GM12878 (cell line): ENCODE results near the gene CALY. TPM values are rescaled to one million over a fixed set of nuclear protein-coding genes. Genes with fewer than 3 reads are reported as not detected.

Experiments used
- BHLHE40 ChIP-seq, 2 experiments: fragments of 450-650 bp in 1 of 2; IDR thresholded peaks; 2 replicates each; pipeline ENCODE4 v1.6.1; 2011 to 2017; ENCODE audit warnings: low read depth in 2 of 2, borderline replicate concordance in 1 of 2, improper control_type of control experiment in 1 of 2, low read length in 1 of 2, mild to moderate bottlenecking in 1 of 2
- CHD1 ChIP-seq: IDR thresholded peaks from 2 replicates; pipeline ENCODE4 v1.6.1; 2012; ENCODE audit warnings: low read depth, low read length, improper control_type of control experiment
- CHD4 ChIP-seq: fragments of 200-600 bp; sonication (generic); IDR thresholded peaks from 2 replicates; pipeline ENCODE4 v1.6.1; 2016; ENCODE audit warnings: mild to moderate bottlenecking
- CREM ChIP-seq: IDR thresholded peaks from 2 replicates; pipeline ENCODE4 v1.6.1; 2014; ENCODE audit warnings: antibody characterized with exemption, low read depth
- IKZF1 ChIP-seq: fragments of 450-650 bp; conservative IDR thresholded peaks from 2 replicates; pipeline ENCODE4 v1.6.1; 2017; ENCODE audit warnings: antibody characterized with exemption, mild to moderate bottlenecking
- NFIC ChIP-seq: IDR thresholded peaks from 2 replicates; pipeline ENCODE4 v1.6.1; 2012; ENCODE audit warnings: low read depth, mild to moderate bottlenecking, inconsistent platforms, low read length, moderate library complexity
- NR2C2 ChIP-seq: IDR thresholded peaks from 2 replicates; pipeline ENCODE4 v1.6.1; 2011; ENCODE audit warnings: borderline replicate concordance, low read depth; ENCODE audit not compliant: control insufficient read depth, insufficient read length
- PML ChIP-seq: IDR thresholded peaks from 2 replicates; pipeline ENCODE4 v1.6.1; 2012; ENCODE audit warnings: low read length, inconsistent platforms
- RAD21 ChIP-seq: IDR thresholded peaks from 2 replicates; pipeline ENCODE4 v1.6.1; 2011; ENCODE audit warnings: mild to moderate bottlenecking, low read depth, low read length, moderate library complexity; ENCODE audit not compliant: insufficient read depth
- RELA ChIP-seq: fragments of 450-650 bp; IDR thresholded peaks from 2 replicates; pipeline ENCODE4 v1.8.0; 2014; ENCODE audit warnings: borderline replicate concordance; ENCODE audit not compliant: partially characterized antibody
- ZNF622 ChIP-seq: fragments of 450-650 bp; IDR thresholded peaks from 2 replicates; pipeline ENCODE4 v1.6.1; 2017; ENCODE audit warnings: mild to moderate bottlenecking, inconsistent platforms
- polyA plus RNA-seq, 11 experiments: library from polyadenylated mRNA; depleted of rRNA in 4 of 11; unstranded in 6 of 11; stranded (reverse) in 5 of 11; fragments of >200 nt; fragmentation: Nextera tagmentation in 4 of 11; fragmentation: Illumina TruSeq in 1 of 11; extraction: Ambion mirVana in 4 of 11; extraction: Trizol in 1 of 11; gene quantifications; 1 replicate in 1 of 11; 2 replicates in 10 of 11; pipeline versions ENCODE4 v1.2.1 to v1.2.3, GENCODE V29; 2011 to 2016; ENCODE audit warnings: inconsistent platforms in 2 of 11, missing spikeins in 2 of 11, low read depth in 1 of 11
- total RNA-seq, 4 experiments: library from RNA; depleted of rRNA in 3 of 4; stranded (reverse); fragments of >200 nt in 3 of 4; fragmentation: Illumina TruSeq in 1 of 4; extraction: Trizol in 1 of 4; gene quantifications; 2 replicates each; pipeline versions ENCODE4 v1.2.1 to v1.2.3, GENCODE V29; 2013 to 2021
- TF ChIP-seq, protein P1 (sequence below): fragments of 450-650 bp; IDR thresholded peaks from 2 replicates; pipeline ENCODE4 v1.6.1; 2017; ENCODE audit warnings: mild to moderate bottlenecking, moderate library complexity
- TF ChIP-seq, protein P2 (sequence below): fragments of 450-650 bp; IDR thresholded peaks from 2 replicates; pipeline ENCODE4 v1.6.1; 2018; ENCODE audit warnings: mild to moderate bottlenecking, low read depth, moderate library complexity; ENCODE audit not compliant: partially characterized antibody
- TF ChIP-seq, protein P3 (sequence below): IDR thresholded peaks from 2 replicates; pipeline ENCODE4 v1.6.1; 2012; ENCODE audit warnings: low read length, inconsistent platforms
- TF ChIP-seq, protein P4 (sequence below): IDR thresholded peaks from 2 replicates; pipeline ENCODE4 v1.6.1; 2012; ENCODE audit warnings: low read depth, low read length, improper control_type of control experiment
- TF ChIP-seq, protein P5 (sequence below): IDR thresholded peaks from 2 replicates; pipeline ENCODE4 v1.6.1; 2012; ENCODE audit warnings: low read depth, low read length, improper control_type of control experiment

The CALY gene
- total and polyA plus RNA-seq, 10 of the 15 experiments (the other 5 are each of a cell fraction or from before 2014, with no cell fraction given), result 0.07 TPM; not detected in 9

DNA sequence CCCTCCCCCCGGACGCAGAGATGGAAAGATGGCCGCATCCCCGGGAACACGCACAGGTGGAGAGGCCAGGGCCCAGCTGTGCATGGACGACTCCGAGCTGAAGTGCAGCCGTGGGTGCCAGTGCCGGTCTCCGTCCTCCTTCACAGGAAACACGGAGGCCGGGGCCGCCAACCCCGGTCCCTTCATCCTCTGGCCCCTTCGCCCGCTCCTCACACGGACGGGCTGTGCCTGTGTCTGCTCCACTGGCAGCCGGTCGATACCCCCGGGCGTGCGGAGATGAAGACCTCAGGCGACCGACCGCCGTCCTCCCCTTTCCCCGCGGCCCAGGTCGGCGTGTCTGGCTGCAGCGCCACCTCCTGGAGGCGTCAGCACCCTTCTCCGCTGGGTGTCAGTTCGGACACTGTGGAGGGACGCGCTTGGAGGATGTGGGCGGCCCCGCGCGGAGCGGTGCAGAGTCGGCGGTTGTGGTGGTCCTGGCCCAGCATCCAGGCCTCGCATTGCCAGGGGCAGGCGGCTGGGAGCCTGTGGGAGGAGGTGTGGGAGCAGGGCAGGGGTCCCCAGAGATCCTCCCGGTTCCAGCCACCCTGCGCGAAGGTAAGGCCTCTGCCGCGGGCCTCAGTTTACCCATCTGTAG, 18.1 kb downstream of the CALY start (continued):
- TF ChIP-seq RELA (peak; percentile 14), NR2C2 (no peak), RAD21 (peak; percentile 58), CHD1 (no peak), ZNF622 (no peak), PML (no peak), CREM (peak; percentile 15; the same call in 1 of the 2 replicates), IKZF1 (0 out of 2 replicates have a peak, but pooled peaks have one; percentile 18), CHD4 (no peak), NFIC (no peak), BHLHE40 (IDR thresholded peaks at IDR 0.05; ENCODE audit: borderline replicate concordance in 1 of 2, low read depth in 2 of 2, low read length in 1 of 2) (peak in 1 of 2 experiments; percentile 40; a peak in 2 of 4 replicates)
- TF ChIP-seq, protein P1, sequence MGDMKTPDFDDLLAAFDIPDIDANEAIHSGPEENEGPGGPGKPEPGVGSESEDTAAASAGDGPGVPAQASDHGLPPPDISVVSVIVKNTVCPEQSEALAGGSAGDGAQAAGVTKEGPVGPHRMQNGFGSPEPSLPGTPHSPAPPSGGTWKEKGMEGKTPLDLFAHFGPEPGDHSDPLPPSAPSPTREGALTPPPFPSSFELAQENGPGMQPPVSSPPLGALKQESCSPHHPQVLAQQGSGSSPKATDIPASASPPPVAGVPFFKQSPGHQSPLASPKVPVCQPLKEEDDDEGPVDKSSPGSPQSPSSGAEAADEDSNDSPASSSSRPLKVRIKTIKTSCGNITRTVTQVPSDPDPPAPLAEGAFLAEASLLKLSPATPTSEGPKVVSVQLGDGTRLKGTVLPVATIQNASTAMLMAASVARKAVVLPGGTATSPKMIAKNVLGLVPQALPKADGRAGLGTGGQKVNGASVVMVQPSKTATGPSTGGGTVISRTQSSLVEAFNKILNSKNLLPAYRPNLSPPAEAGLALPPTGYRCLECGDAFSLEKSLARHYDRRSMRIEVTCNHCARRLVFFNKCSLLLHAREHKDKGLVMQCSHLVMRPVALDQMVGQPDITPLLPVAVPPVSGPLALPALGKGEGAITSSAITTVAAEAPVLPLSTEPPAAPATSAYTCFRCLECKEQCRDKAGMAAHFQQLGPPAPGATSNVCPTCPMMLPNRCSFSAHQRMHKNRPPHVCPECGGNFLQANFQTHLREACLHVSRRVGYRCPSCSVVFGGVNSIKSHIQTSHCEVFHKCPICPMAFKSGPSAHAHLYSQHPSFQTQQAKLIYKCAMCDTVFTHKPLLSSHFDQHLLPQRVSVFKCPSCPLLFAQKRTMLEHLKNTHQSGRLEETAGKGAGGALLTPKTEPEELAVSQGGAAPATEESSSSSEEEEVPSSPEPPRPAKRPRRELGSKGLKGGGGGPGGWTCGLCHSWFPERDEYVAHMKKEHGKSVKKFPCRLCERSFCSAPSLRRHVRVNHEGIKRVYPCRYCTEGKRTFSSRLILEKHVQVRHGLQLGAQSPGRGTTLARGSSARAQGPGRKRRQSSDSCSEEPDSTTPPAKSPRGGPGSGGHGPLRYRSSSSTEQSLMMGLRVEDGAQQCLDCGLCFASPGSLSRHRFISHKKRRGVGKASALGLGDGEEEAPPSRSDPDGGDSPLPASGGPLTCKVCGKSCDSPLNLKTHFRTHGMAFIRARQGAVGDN, result no peak
- TF ChIP-seq, protein P2, sequence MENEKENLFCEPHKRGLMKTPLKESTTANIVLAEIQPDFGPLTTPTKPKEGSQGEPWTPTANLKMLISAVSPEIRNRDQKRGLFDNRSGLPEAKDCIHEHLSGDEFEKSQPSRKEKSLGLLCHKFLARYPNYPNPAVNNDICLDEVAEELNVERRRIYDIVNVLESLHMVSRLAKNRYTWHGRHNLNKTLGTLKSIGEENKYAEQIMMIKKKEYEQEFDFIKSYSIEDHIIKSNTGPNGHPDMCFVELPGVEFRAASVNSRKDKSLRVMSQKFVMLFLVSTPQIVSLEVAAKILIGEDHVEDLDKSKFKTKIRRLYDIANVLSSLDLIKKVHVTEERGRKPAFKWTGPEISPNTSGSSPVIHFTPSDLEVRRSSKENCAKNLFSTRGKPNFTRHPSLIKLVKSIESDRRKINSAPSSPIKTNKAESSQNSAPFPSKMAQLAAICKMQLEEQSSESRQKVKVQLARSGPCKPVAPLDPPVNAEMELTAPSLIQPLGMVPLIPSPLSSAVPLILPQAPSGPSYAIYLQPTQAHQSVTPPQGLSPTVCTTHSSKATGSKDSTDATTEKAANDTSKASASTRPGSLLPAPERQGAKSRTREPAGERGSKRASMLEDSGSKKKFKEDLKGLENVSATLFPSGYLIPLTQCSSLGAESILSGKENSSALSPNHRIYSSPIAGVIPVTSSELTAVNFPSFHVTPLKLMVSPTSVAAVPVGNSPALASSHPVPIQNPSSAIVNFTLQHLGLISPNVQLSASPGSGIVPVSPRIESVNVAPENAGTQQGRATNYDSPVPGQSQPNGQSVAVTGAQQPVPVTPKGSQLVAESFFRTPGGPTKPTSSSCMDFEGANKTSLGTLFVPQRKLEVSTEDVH, result no peak
- TF ChIP-seq, protein P3, sequence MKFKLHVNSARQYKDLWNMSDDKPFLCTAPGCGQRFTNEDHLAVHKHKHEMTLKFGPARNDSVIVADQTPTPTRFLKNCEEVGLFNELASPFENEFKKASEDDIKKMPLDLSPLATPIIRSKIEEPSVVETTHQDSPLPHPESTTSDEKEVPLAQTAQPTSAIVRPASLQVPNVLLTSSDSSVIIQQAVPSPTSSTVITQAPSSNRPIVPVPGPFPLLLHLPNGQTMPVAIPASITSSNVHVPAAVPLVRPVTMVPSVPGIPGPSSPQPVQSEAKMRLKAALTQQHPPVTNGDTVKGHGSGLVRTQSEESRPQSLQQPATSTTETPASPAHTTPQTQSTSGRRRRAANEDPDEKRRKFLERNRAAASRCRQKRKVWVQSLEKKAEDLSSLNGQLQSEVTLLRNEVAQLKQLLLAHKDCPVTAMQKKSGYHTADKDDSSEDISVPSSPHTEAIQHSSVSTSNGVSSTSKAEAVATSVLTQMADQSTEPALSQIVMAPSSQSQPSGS, result no peak
- TF ChIP-seq, protein P4, sequence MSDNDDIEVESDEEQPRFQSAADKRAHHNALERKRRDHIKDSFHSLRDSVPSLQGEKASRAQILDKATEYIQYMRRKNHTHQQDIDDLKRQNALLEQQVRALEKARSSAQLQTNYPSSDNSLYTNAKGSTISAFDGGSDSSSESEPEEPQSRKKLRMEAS, result 0 out of 2 replicates have a peak, but pooled peaks have one; percentile 25
- TF ChIP-seq, protein P5, sequence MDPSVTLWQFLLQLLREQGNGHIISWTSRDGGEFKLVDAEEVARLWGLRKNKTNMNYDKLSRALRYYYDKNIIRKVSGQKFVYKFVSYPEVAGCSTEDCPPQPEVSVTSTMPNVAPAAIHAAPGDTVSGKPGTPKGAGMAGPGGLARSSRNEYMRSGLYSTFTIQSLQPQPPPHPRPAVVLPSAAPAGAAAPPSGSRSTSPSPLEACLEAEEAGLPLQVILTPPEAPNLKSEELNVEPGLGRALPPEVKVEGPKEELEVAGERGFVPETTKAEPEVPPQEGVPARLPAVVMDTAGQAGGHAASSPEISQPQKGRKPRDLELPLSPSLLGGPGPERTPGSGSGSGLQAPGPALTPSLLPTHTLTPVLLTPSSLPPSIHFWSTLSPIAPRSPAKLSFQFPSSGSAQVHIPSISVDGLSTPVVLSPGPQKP, result no peak
